ENCODE results near the gene PHYKPL. TPM values are rescaled to one million over a fixed set of nuclear protein-coding genes. Genes with fewer than 3 reads are reported as not detected.

The PHYKPL gene
- total RNA-seq, 1 donor from 2014 or later, result 20.5 TPM

DNA sequence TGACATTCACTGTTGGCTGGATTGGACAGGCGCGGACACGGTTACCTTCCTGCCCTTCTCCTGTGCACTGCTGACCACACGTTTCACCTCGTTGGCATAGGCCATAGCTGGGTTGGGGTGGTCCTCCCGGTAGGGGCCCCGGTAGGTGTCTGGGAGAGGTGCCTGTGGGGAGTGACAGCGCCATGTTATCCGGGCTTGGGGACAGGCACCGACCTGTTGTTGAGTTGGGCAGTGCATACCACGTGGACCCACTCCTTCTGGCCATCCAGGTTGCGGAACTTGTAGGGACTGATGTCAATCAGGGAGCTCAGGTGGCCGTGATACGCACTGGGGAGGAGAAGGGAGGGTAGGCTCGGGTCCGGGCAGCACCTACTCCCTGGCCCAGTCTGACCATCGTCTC lies 8.2 kb downstream of the PHYKPL start:
- H3K9me3 Mint-ChIP-seq, result no peaks in the 10 kb centered on the region
- TF ChIP-seq EZH2phosphoT487 (IDR thresholded peaks at IDR 0.05), result no peak
- no peak for TF ChIP-seq CTCF (IDR thresholded peaks at IDR 0.05)
- TF ChIP-seq EZH2 (IDR thresholded peaks at IDR 0.05), result no peak
- no peak overlapping the region for H3K4me3 Mint-ChIP-seq
- no peaks in the 10 kb centered on the region for H3K79me2 ChIP-seq (ENCODE audit: low read depth)
- H3K4me1 Mint-ChIP-seq, result peaks cover 11% of the 10 kb centered on the region
- H3K9ac ChIP-seq, result no peak overlapping the region
- H3K36me3 ChIP-seq, result no peaks in the 10 kb centered on the region
- peaks cover 10% of the 10 kb centered on the region for H3K4me1 ChIP-seq
- H3K27me3 ChIP-seq, result no peaks in the 10 kb centered on the region
- no peaks in the 10 kb centered on the region for H3F3A ChIP-seq (ENCODE audit: low read depth)
- H3K4me2 ChIP-seq, result no peak overlapping the region
- peaks cover 54% of the 10 kb centered on the region for H3K36me3 Mint-ChIP-seq
- peaks cover 4% of the 10 kb centered on the region for H4K20me1 ChIP-seq (ENCODE audit: low read depth)
- H3K27me3 Mint-ChIP-seq (ENCODE audit: insufficient read depth, low read depth), result peaks cover 11% of the 10 kb centered on the region
- H3K4me3 ChIP-seq, result no peak overlapping the region
- H3K27ac Mint-ChIP-seq, result no peak overlapping the region
- no peak overlapping the region for H2AFZ ChIP-seq (replicated peaks)
- H3K27ac ChIP-seq, result no peak overlapping the region
- DNase-seq (ENCODE audit: low spot score), result no peak
- H3K9me3 ChIP-seq (ENCODE audit: low read depth), result no peaks in the 10 kb centered on the region

DNA sequence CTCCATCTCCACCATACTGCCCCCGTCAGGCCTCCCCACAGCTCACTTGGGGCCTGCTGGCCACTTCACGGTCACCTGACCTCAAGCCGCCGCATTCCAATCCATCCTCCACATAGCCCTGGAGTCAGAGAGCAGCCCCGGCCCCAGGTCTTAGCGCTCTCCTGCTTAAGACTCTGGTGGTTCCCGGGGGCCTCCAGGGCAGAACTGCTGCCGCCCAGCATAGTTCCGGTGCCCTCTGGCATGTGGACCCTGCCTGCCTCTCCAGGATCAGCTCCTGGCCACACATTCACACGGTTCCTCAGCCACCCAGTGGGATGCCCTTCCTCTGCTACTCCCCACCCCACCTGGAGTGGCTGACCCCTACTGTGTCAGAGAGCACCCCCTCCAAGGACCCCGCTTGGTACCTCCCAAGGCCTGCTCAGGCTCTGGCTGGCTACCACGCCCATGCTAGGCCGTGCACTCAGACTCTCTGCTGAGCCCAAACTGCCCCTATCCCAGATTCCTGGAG lies 8.7 kb downstream of the PHYKPL start:
- DNase-seq (ENCODE audit: low spot score), result peak; percentile 64
- Mint-ChIP-seq H3K9me3 (no peaks in the 10 kb centered on the region), H3K4me3 (no peak overlapping the region), H3K27me3 (ENCODE audit: insufficient read depth, low read depth) (peaks cover 11% of the 10 kb centered on the region), H3K27ac (peak overlapping the region; percentile 78), H3K36me3 (peaks cover 53% of the 10 kb centered on the region), H3K4me1 (peaks cover 9% of the 10 kb centered on the region)
- Histone ChIP-seq H2AFZ (replicated peaks) (no peak overlapping the region), H3K9ac (no peak overlapping the region), H3K79me2 (ENCODE audit: low read depth) (no peaks in the 10 kb centered on the region), H3F3A (ENCODE audit: low read depth) (no peaks in the 10 kb centered on the region), H3K27me3 (no peaks in the 10 kb centered on the region), H3K27ac (no peak overlapping the region), H3K4me1 (peaks cover 10% of the 10 kb centered on the region), H3K4me3 (no peak overlapping the region), H4K20me1 (ENCODE audit: low read depth) (no peaks in the 10 kb centered on the region), H3K4me2 (peak overlapping the region; percentile 38), H3K36me3 (peaks cover under 1% of the 10 kb centered on the region), H3K9me3 (ENCODE audit: low read depth) (no peaks in the 10 kb centered on the region)
- TF ChIP-seq EZH2phosphoT487 (IDR thresholded peaks at IDR 0.05) (no peak), CTCF (IDR thresholded peaks at IDR 0.05) (no peak), EZH2 (IDR thresholded peaks at IDR 0.05) (no peak)

GRCh38 chr5:178223196-178223773 lies 9.3 kb downstream of the PHYKPL start:
- H2AFZ ChIP-seq (replicated peaks), result no peak overlapping the region
- Mint-ChIP-seq H3K9me3 (no peaks in the 10 kb centered on the region), H3K27ac (peak overlapping the region; percentile 5), H3K4me1 (peaks cover 9% of the 10 kb centered on the region), H3K4me3 (peak overlapping the region; percentile 5), H3K36me3 (peaks cover 55% of the 10 kb centered on the region), H3K27me3 (ENCODE audit: insufficient read depth, low read depth) (peaks cover 8% of the 10 kb centered on the region)
- DNase-seq (ENCODE audit: low spot score), result no peak
- no peaks in the 10 kb centered on the region for H4K20me1 ChIP-seq (ENCODE audit: low read depth)
- TF ChIP-seq EZH2 (IDR thresholded peaks at IDR 0.05) (no peak), CTCF (IDR thresholded peaks at IDR 0.05) (no peak), EZH2phosphoT487 (IDR thresholded peaks at IDR 0.05) (no peak)
- peaks cover 6% of the 10 kb centered on the region for H3K36me3 ChIP-seq
- peaks cover 6% of the 10 kb centered on the region for H3F3A ChIP-seq (ENCODE audit: low read depth)
- H3K4me3 ChIP-seq, result no peak overlapping the region
- no peaks in the 10 kb centered on the region for H3K79me2 ChIP-seq (ENCODE audit: low read depth)
- H3K9me3 ChIP-seq (ENCODE audit: low read depth), result no peaks in the 10 kb centered on the region
- H3K27ac ChIP-seq, result no peak overlapping the region
- peak overlapping the region; percentile 38 for H3K4me2 ChIP-seq
- peaks cover 10% of the 10 kb centered on the region for H3K4me1 ChIP-seq
- H3K27me3 ChIP-seq, result no peaks in the 10 kb centered on the region
- H3K9ac ChIP-seq, result no peak overlapping the region
